Vagina (tissue), 2 donors: ENCODE data around the gene PTPN1. TPM values are rescaled to one million over a fixed set of nuclear protein-coding genes. Genes with fewer than 3 reads are reported as not detected.
A peak's percentile ranks its signal among the peaks of the same experiment; 100 is the strongest.

Source experiments
- DNase-seq, 2 donors: peaks; one replicate each; pipeline ENCODE4 v3.0.0-alpha.2; 2017; ENCODE audit errors: extremely low spot score in 2 of 2
- H3K27ac ChIP-seq: fragments of 200-600 bp; sonication (generic); one replicate; pipeline ENCODE4 v1.5.1; 2019
- H3K27me3 ChIP-seq: fragments of 200-600 bp; sonication (generic); one replicate; pipeline ENCODE4 v1.5.1; 2019
- H3K36me3 ChIP-seq, 2 donors: fragments of 200-600 bp; sonication (generic); one replicate each; pipeline ENCODE4 v1.5.1; 2017 to 2019
- H3K4me1 ChIP-seq: fragments of 200-600 bp; sonication (generic); one replicate; pipeline ENCODE4 v1.5.1; 2019
- H3K4me3 ChIP-seq, 2 donors: fragments of 200-600 bp; sonication (generic); 1 replicate in 1 of 2; 2 replicates in 1 of 2; pipeline ENCODE4 v1.5.1; 2016 to 2019
- H3K9me3 ChIP-seq: fragments of 200-600 bp; sonication (generic); one replicate; pipeline ENCODE4 v1.5.1; 2019
- POLR2A ChIP-seq, 2 donors: fragments of 450-650 bp; IDR thresholded peaks; one replicate each; pipeline ENCODE4 v1.6.1; 2017; ENCODE audit warnings: antibody characterized with exemption in 2 of 2, mild to moderate bottlenecking in 2 of 2, moderate library complexity in 2 of 2
- POLR2AphosphoS5 ChIP-seq, 2 donors: sonication (generic); formaldehyde crosslinking; IDR thresholded peaks; one replicate each; pipeline ENCODE4 v1.9.0; 2017; ENCODE audit warnings: antibody characterized with exemption in 2 of 2, mild to moderate bottlenecking in 2 of 2, low read depth in 1 of 2; ENCODE audit not compliant: insufficient read depth in 1 of 2
- intact Hi-C: fragments of 100-400 bp; cut with DNase I; formaldehyde crosslinking; loops from one replicate; pipeline ENCODE4 v1.15.1; 2023
- total RNA-seq: library from RNA; depleted of rRNA; stranded (reverse); fragments of >200 nt; gene quantifications from one replicate; pipeline ENCODE4 v1.2.3, GENCODE V29; 2016
- TF ChIP-seq, protein P1 (sequence below), 3 experiments: fragments of 450-650 bp in 2 of 3; fragments of 200-600 bp in 1 of 3; sonication (generic) in 1 of 3; IDR thresholded peaks; one replicate each; pipeline ENCODE4 v1.5.1; 2017 to 2019; ENCODE audit warnings: antibody characterized with exemption in 3 of 3, mild to moderate bottlenecking in 2 of 3, moderate library complexity in 2 of 3

The PTPN1 gene
- total RNA-seq, 1 donor from 2014 or later = 25.3 TPM

DNA sequence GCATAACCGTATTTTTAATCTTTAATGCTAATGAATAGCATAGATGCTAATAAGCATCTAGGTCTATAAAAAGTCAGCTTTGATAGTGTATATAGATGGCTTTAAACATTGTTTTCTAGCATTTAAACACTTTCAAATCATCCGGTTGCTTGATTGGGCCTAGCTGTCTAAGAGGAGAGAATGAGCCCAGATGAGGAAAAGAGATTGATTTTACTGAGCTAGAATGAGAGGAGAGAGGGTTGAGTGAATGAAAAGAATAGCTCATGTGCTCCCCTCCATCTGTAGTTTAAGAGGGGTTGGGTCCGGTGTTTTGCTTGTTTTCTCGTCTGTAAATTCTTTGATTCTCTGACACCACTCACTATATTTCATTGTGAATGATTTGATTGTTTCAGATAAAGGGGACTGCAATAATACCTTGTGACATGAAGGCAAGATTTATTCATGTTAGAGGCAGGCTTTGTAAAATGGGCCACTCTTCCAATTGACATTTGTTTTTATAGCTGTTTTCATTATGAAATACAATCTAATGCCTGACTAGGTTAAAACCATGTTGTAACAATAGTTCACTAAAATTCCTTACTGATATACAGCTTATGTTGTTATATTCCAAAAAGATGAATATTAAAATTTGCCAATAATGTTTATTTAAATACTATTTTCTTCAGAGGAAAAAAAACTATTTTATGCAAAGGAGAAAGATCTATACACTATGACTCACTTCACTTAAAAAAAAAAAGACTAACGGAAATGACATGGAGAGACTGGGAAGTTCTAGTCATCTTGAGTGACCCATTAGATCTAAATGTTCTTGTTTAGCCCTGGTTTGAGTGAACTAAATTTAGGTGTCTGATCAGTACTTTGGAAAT, 3.2 kb downstream of the PTPN1 start:
- peak overlapping the region in 1 of 2 donors; percentile 7 for H3K4me3 ChIP-seq
- no peaks in the 10 kb centered on the region for H3K36me3 ChIP-seq
- H3K27ac ChIP-seq = peak overlapping the region; percentile 89
- H3K9me3 ChIP-seq = no peaks in the 10 kb centered on the region
- no peak for DNase-seq
- no peaks in the 10 kb centered on the region for H3K27me3 ChIP-seq
- intact Hi-C loops = no loop called here
- TF ChIP-seq POLR2AphosphoS5 (IDR thresholded peaks at IDR 0.05; ENCODE audit: insufficient read depth in 1 of 2, low read depth in 1 of 2) = peak; percentile 27 to 31
- TF ChIP-seq, protein P1, sequence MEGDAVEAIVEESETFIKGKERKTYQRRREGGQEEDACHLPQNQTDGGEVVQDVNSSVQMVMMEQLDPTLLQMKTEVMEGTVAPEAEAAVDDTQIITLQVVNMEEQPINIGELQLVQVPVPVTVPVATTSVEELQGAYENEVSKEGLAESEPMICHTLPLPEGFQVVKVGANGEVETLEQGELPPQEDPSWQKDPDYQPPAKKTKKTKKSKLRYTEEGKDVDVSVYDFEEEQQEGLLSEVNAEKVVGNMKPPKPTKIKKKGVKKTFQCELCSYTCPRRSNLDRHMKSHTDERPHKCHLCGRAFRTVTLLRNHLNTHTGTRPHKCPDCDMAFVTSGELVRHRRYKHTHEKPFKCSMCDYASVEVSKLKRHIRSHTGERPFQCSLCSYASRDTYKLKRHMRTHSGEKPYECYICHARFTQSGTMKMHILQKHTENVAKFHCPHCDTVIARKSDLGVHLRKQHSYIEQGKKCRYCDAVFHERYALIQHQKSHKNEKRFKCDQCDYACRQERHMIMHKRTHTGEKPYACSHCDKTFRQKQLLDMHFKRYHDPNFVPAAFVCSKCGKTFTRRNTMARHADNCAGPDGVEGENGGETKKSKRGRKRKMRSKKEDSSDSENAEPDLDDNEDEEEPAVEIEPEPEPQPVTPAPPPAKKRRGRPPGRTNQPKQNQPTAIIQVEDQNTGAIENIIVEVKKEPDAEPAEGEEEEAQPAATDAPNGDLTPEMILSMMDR (IDR thresholded peaks at IDR 0.05) = no peak
- peaks cover 82% of the 10 kb centered on the region for H3K4me1 ChIP-seq

DNA sequence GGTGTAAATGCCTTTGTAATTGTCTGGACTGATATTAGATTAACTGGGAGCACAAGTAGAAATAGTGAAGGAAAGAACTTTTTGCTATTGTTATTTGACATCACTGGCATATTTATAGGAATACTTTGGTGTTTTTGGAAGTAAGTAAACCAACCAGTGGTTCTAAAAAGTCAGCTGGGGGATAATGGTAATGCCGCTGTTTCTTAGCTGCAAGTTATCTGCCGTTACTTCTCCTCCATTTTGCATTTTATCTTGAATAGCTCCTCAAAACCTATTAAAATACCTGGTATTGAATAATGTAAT, 3.8 kb downstream of the PTPN1 start:
- H3K4me1 ChIP-seq = peaks cover 88% of the 10 kb centered on the region
- H3K4me3 ChIP-seq = no peak overlapping the region
- H3K27me3 ChIP-seq = no peaks in the 10 kb centered on the region
- TF ChIP-seq POLR2AphosphoS5 (IDR thresholded peaks at IDR 0.05; ENCODE audit: insufficient read depth in 1 of 2, low read depth in 1 of 2) = no peak
- H3K9me3 ChIP-seq = no peaks in the 10 kb centered on the region
- intact Hi-C loops = no loop called here
- no peaks in the 10 kb centered on the region for H3K36me3 ChIP-seq
- DNase-seq = no peak
- H3K27ac ChIP-seq = peak overlapping the region; percentile 5

DNA sequence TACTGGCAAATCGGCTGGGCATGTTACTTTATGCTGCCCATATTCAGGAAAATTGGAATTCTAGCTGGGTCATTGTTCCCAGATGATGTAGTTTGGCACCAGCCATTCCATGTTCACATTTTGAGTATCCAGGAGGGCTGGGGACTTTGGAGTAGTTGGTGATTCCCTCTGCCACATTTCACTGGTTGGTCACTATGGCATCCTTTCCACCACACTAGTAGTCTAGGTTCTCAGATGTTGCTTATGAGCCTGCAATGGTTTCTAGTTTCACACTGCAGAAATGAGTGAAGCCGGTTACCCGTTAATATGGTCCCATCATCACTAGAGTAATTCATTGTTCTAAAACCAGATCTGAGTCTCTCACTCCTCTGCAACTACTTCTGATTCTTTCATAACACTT, 4.6 kb downstream of the PTPN1 start:
- intact Hi-C loops = no loop called here
- H3K27me3 ChIP-seq = no peaks in the 10 kb centered on the region
- H3K4me3 ChIP-seq = no peak overlapping the region
- no peak for TF ChIP-seq POLR2A (IDR thresholded peaks at IDR 0.05)
- TF ChIP-seq POLR2AphosphoS5 (IDR thresholded peaks at IDR 0.05; ENCODE audit: insufficient read depth in 1 of 2, low read depth in 1 of 2) = no peak
- H3K27ac ChIP-seq = peak overlapping the region; percentile 65
- peaks cover 90% of the 10 kb centered on the region for H3K4me1 ChIP-seq
- no peaks in the 10 kb centered on the region for H3K36me3 ChIP-seq
- no peaks in the 10 kb centered on the region for H3K9me3 ChIP-seq
- DNase-seq = no peak

DNA sequence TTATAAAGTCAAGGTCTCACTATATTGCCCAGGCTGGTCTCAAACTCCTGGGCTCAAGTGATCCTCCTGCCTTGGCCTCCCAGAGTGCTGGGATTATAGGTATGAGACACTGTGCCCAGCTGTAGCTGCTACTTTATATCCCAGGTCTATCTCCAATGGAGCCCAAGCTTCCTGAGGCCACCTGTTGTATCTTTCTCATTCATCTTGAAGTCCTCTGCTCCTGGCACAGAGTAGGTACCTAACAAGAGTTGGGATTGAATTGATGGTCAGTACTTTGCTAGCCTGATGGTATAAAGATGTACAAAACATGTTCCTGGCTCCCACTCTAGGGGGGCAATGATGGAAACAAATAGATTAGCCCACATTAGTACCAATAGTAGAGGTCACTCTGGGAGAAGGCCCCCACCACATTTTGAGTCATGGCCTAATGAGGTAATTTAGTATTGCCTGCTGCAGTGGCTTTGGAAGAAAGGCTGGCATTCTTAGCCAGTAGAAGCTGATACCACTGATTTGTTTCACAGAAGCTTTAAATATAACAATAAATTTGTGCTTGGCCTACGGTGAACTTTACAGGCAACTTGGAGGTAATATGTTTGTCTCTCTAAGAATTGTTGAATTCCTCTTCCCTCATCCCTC, 5.4 kb downstream of the PTPN1 start:
- peaks cover 97% of the 10 kb centered on the region for H3K4me1 ChIP-seq
- no peak for TF ChIP-seq POLR2AphosphoS5 (IDR thresholded peaks at IDR 0.05; ENCODE audit: insufficient read depth in 1 of 2, low read depth in 1 of 2)
- TF ChIP-seq POLR2A (IDR thresholded peaks at IDR 0.05) = no peak
- TF ChIP-seq, protein P1 (IDR thresholded peaks at IDR 0.05) = no peak
- no peaks in the 10 kb centered on the region for H3K27me3 ChIP-seq
- intact Hi-C loops = no loop called here
- no peak overlapping the region for H3K4me3 ChIP-seq
- DNase-seq = no peak
- peak overlapping the region; percentile 65 for H3K27ac ChIP-seq
- no peaks in the 10 kb centered on the region for H3K9me3 ChIP-seq
- H3K36me3 ChIP-seq = no peaks in the 10 kb centered on the region

DNA sequence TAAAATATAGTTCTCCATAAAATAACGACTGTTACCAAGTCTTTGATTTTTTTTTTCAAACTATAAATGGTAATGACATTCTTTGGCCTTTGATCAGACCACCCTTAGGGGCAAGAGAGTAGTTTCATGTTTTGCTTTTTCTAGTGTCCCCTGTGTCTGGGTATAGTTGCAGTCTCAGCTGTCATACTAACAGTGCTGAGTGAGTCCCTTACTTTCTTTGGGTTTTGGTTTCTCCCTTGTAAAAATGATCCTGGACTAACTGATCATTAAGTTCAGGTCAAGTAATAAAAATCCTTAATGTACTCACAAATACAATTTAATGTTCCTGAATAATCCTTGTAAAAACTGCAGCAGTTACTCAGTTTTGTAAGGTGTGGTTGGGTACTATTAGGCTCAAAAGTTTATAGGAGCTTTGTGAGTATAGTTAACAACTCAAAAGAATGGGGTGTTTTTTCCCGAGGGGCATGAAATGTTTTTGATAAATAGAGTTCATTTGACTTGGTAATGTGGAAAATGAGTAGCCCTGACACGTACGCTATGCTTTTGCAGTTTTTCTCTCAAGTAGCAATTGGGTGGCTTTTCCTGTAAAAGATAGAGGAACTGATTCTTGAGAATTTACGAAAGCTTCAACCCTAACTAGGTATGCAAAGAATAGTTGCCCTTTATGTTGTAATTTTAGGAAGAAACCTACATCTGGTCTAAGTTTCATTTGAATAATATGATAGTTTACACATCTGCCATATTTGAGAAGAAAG, 6.2 kb downstream of the PTPN1 start:
- Histone ChIP-seq H3K27me3 (no peaks in the 10 kb centered on the region), H3K9me3 (no peaks in the 10 kb centered on the region), H3K4me3 (no peak overlapping the region), H3K27ac (peak overlapping the region; percentile 65), H3K4me1 (peaks cover 100% of the 10 kb centered on the region), H3K36me3 (no peaks in the 10 kb centered on the region)
- DNase-seq = no peak
- TF ChIP-seq, protein P1 (IDR thresholded peaks at IDR 0.05) = no peak
- TF ChIP-seq POLR2A (IDR thresholded peaks at IDR 0.05) (no peak), POLR2AphosphoS5 (IDR thresholded peaks at IDR 0.05; ENCODE audit: insufficient read depth in 1 of 2, low read depth in 1 of 2) (no peak)
- intact Hi-C loops = no loop called here
